ENCODE measurements around the gene DDX47.
"Not testable (repeated sequence)": the region's sequence is repeated elsewhere in the genome, so short reads cannot be mapped to it uniquely, and the experiment has no call there.

Gene DDX47

GRCh38 chr12:12807970-12808702, 5.0 kb upstream of the DDX47 start:
- no peaks in the 10 kb centered on the region for H3K9me3 ChIP-seq (ENCODE audit: insufficient read depth, low read depth, low read length)
- H3K4me3 ChIP-seq (ENCODE audit: low read length): no peak overlapping the region
- no peak overlapping the region for H3K9ac ChIP-seq (ENCODE audit: low read depth, low read length)
- 83% methylated on average over 8 of the region's 11 CpGs for WGBS
- peaks cover 7% of the 10 kb centered on the region; the same call in 1 of the 2 replicates for H3K4me1 ChIP-seq (ENCODE audit: insufficient read depth, low read length)
- H3K36me3 ChIP-seq (ENCODE audit: insufficient read depth, low read length): no peaks in the 10 kb centered on the region
- H3K27ac ChIP-seq (ENCODE audit: low read depth, low read length): no peak overlapping the region
- no peaks in the 10 kb centered on the region for H3K27me3 ChIP-seq (ENCODE audit: insufficient read depth, low read length)

- H3K4me3 ChIP-seq (ENCODE audit: low read length): no peak overlapping the region
- no peaks in the 10 kb centered on the region for H3K27me3 ChIP-seq (ENCODE audit: insufficient read depth, low read length)
- H3K27ac ChIP-seq (ENCODE audit: low read depth, low read length): no peak overlapping the region
- peaks cover 11% of the 10 kb centered on the region; the same call in 1 of the 2 replicates for H3K4me1 ChIP-seq (ENCODE audit: insufficient read depth, low read length)
- H3K9me3 ChIP-seq (ENCODE audit: insufficient read depth, low read depth, low read length): no peaks in the 10 kb centered on the region
- no peak overlapping the region for H3K9ac ChIP-seq (ENCODE audit: low read depth, low read length)
- peaks cover 10% of the 10 kb centered on the region for H3K36me3 ChIP-seq (ENCODE audit: insufficient read depth, low read length)
- WGBS: 82% methylated on average over 10 of the region's 10 CpGs
Measured at GRCh38 chr12:12810553-12811021, 2.6 kb upstream of the DDX47 start.

GRCh38 chr12:12811343-12811742, 1.8 kb upstream of the DDX47 start:
- WGBS: 95% methylated on average over 2 of the region's 3 CpGs
- no peak overlapping the region for H3K4me3 ChIP-seq (ENCODE audit: low read length)
- no peaks in the 10 kb centered on the region for H3K9me3 ChIP-seq (ENCODE audit: insufficient read depth, low read depth, low read length)
- peaks cover 11% of the 10 kb centered on the region; the same call in 1 of the 2 replicates for H3K4me1 ChIP-seq (ENCODE audit: insufficient read depth, low read length)
- peaks cover 17% of the 10 kb centered on the region for H3K36me3 ChIP-seq (ENCODE audit: insufficient read depth, low read length)
- no peak overlapping the region for H3K9ac ChIP-seq (ENCODE audit: low read depth, low read length)
- no peaks in the 10 kb centered on the region for H3K27me3 ChIP-seq (ENCODE audit: insufficient read depth, low read length)
- no peak overlapping the region for H3K27ac ChIP-seq (ENCODE audit: low read depth, low read length)

- 95% methylated on average over 5 of the region's 5 CpGs for whole genome bisulfite sequencing
- H3K4me3 ChIP-seq (ENCODE audit: low read length): no peak overlapping the region
- no peak overlapping the region for H3K9ac ChIP-seq (ENCODE audit: low read depth, low read length)
- H3K9me3 ChIP-seq (ENCODE audit: insufficient read depth, low read depth, low read length): no peaks in the 10 kb centered on the region
- no peak overlapping the region for H3K27ac ChIP-seq (ENCODE audit: low read depth, low read length)
- no peaks in the 10 kb centered on the region for H3K27me3 ChIP-seq (ENCODE audit: insufficient read depth, low read length)
- H3K4me1 ChIP-seq (ENCODE audit: insufficient read depth, low read length): peaks cover 11% of the 10 kb centered on the region; the same call in 1 of the 2 replicates
- H3K36me3 ChIP-seq (ENCODE audit: insufficient read depth, low read length): peaks cover 26% of the 10 kb centered on the region
Measured at GRCh38 chr12:12812174-12812573, 972 bp upstream of the DDX47 start.

GRCh38 chr12:12812618-12813119, 477 bp upstream of the DDX47 start:
- Histone ChIP-seq H3K9ac (ENCODE audit: low read depth, low read length) (no peak overlapping the region), H3K27ac (ENCODE audit: low read depth, low read length) (no peak overlapping the region), H3K9me3 (ENCODE audit: insufficient read depth, low read depth, low read length) (no peaks in the 10 kb centered on the region), H3K27me3 (ENCODE audit: insufficient read depth, low read length) (no peaks in the 10 kb centered on the region), H3K36me3 (ENCODE audit: insufficient read depth, low read length) (peaks cover 30% of the 10 kb centered on the region), H3K4me1 (ENCODE audit: insufficient read depth, low read length) (peaks cover 11% of the 10 kb centered on the region; the same call in 1 of the 2 replicates), H3K4me3 (ENCODE audit: low read length) (peak overlapping the region; percentile 98)
- 75% methylated on average over 12 of the region's 14 CpGs for WGBS

- WGBS: 95% methylated on average over 7 of the region's 7 CpGs
- H3K4me1 ChIP-seq (ENCODE audit: insufficient read depth, low read length): peaks cover 12% of the 10 kb centered on the region; the same call in 1 of the 2 replicates
- H3K36me3 ChIP-seq (ENCODE audit: insufficient read depth, low read length): peaks cover 56% of the 10 kb centered on the region
Measured at GRCh38 chr12:12817616-12818015, 4.5 kb downstream of the DDX47 start.

GRCh38 chr12:12818701-12819100, 5.6 kb downstream of the DDX47 start:
- 100% methylated on average over 3 of the region's 4 CpGs for WGBS
- Histone ChIP-seq H3K9me3 (ENCODE audit: insufficient read depth, low read depth, low read length) (no peaks in the 10 kb centered on the region), H3K27ac (ENCODE audit: low read depth, low read length) (no peak overlapping the region), H3K4me3 (ENCODE audit: low read length) (no peak overlapping the region), H3K36me3 (ENCODE audit: insufficient read depth, low read length) (peaks cover 67% of the 10 kb centered on the region), H3K27me3 (ENCODE audit: insufficient read depth, low read length) (no peaks in the 10 kb centered on the region), H3K9ac (ENCODE audit: low read depth, low read length) (no peak overlapping the region), H3K4me1 (ENCODE audit: insufficient read depth, low read length) (peaks cover 12% of the 10 kb centered on the region; the same call in 1 of the 2 replicates)

More at GRCh38 chr12:12817616-12818015, 4.5 kb downstream of the DDX47 start:
- Histone ChIP-seq H3K27ac (ENCODE audit: low read depth, low read length) (no peak overlapping the region), H3K4me3 (ENCODE audit: low read length) (no peak overlapping the region), H3K9me3 (ENCODE audit: insufficient read depth, low read depth, low read length) (no peaks in the 10 kb centered on the region), H3K9ac (ENCODE audit: low read depth, low read length) (no peak overlapping the region), H3K27me3 (ENCODE audit: insufficient read depth, low read length) (no peaks in the 10 kb centered on the region)

- Histone ChIP-seq H3K4me3 (ENCODE audit: low read length) (no peak overlapping the region), H3K9me3 (ENCODE audit: insufficient read depth, low read depth, low read length) (no peaks in the 10 kb centered on the region), H3K36me3 (ENCODE audit: insufficient read depth, low read length) (peaks cover 72% of the 10 kb centered on the region), H3K27me3 (ENCODE audit: insufficient read depth, low read length) (no peaks in the 10 kb centered on the region), H3K4me1 (ENCODE audit: insufficient read depth, low read length) (peaks cover 8% of the 10 kb centered on the region; the same call in 1 of the 2 replicates), H3K9ac (ENCODE audit: low read depth, low read length) (no peak overlapping the region), H3K27ac (ENCODE audit: low read depth, low read length) (no peak overlapping the region)
- WGBS: 96% methylated on average over 2 of the region's 2 CpGs
Measured at GRCh38 chr12:12819221-12819620, 6.1 kb downstream of the DDX47 start.

GRCh38 chr12:12819752-12820311, 6.7 kb downstream of the DDX47 start:
- Histone ChIP-seq H3K36me3 (ENCODE audit: insufficient read depth, low read length) (peaks cover 76% of the 10 kb centered on the region), H3K9me3 (ENCODE audit: insufficient read depth, low read depth, low read length) (no peaks in the 10 kb centered on the region), H3K4me1 (ENCODE audit: insufficient read depth, low read length) (peaks cover 8% of the 10 kb centered on the region; the same call in 1 of the 2 replicates), H3K27me3 (ENCODE audit: insufficient read depth, low read length) (no peaks in the 10 kb centered on the region), H3K27ac (ENCODE audit: low read depth, low read length) (no peak overlapping the region), H3K9ac (ENCODE audit: low read depth, low read length) (no peak overlapping the region), H3K4me3 (ENCODE audit: low read length) (no peak overlapping the region)
- WGBS: 78% methylated on average over 2 of the region's 2 CpGs

- H3K36me3 ChIP-seq (ENCODE audit: insufficient read depth, low read length): peaks cover 75% of the 10 kb centered on the region
- H3K27ac ChIP-seq (ENCODE audit: low read depth, low read length); H3K9ac ChIP-seq (ENCODE audit: low read depth, low read length); H3K9me3 ChIP-seq (ENCODE audit: insufficient read depth, low read depth, low read length); H3K4me3 ChIP-seq (ENCODE audit: low read length); H3K4me1 ChIP-seq (ENCODE audit: insufficient read depth, low read length); H3K27me3 ChIP-seq (ENCODE audit: insufficient read depth, low read length): not testable (repeated sequence)
- 96% methylated on average over 11 of the region's 11 CpGs for WGBS
Measured at GRCh38 chr12:12820376-12820775, 7.2 kb downstream of the DDX47 start.

GRCh38 chr12:12821975-12822374, 8.8 kb downstream of the DDX47 start:
- WGBS: 98% methylated on average over 6 of the region's 6 CpGs
- H3K4me1 ChIP-seq (ENCODE audit: insufficient read depth, low read length): peaks cover 8% of the 10 kb centered on the region; the same call in 1 of the 2 replicates
- H3K27ac ChIP-seq (ENCODE audit: low read depth, low read length): no peak overlapping the region
- no peak overlapping the region for H3K4me3 ChIP-seq (ENCODE audit: low read length)
- no peaks in the 10 kb centered on the region for H3K9me3 ChIP-seq (ENCODE audit: insufficient read depth, low read depth, low read length)
- H3K36me3 ChIP-seq (ENCODE audit: insufficient read depth, low read length): peaks cover 75% of the 10 kb centered on the region
- H3K9ac ChIP-seq (ENCODE audit: low read depth, low read length): no peak overlapping the region
- no peaks in the 10 kb centered on the region for H3K27me3 ChIP-seq (ENCODE audit: insufficient read depth, low read length)
